Muscle layer of duodenum (tissue), 2 donors: ENCODE data around the gene S100A10.

Experiments
- H3K27ac ChIP-seq: one replicate; pipeline ENCODE4 v1.7.0; 2013; ENCODE audit warnings: mild to moderate bottlenecking, low read length
- H3K27me3 ChIP-seq: one replicate; pipeline ENCODE4 v1.7.0; 2013; ENCODE audit warnings: low read depth, mild to moderate bottlenecking, control low read depth, low read length
- H3K36me3 ChIP-seq, 2 donors: one replicate each; pipeline ENCODE4 v1.7.0; 2013; ENCODE audit warnings: low read length in 2 of 2, control low read depth in 1 of 2, mild to moderate bottlenecking in 1 of 2; ENCODE audit not compliant: insufficient read depth in 2 of 2, control insufficient read depth in 1 of 2
- H3K4me1 ChIP-seq, 2 donors: one replicate each; pipeline ENCODE4 v1.7.0; 2013; ENCODE audit warnings: low read length in 2 of 2, mild to moderate bottlenecking in 2 of 2, control low read depth in 1 of 2, moderate library complexity in 1 of 2; ENCODE audit not compliant: insufficient read depth in 2 of 2, control insufficient read depth in 1 of 2
- H3K4me3 ChIP-seq, 2 donors: one replicate each; pipeline ENCODE4 v1.7.0; 2013; ENCODE audit warnings: low read length in 2 of 2, low read depth in 1 of 2, mild to moderate bottlenecking in 1 of 2
- H3K9me3 ChIP-seq, 2 donors: one replicate each; pipeline ENCODE4 v1.7.0; 2013; ENCODE audit warnings: low read length in 2 of 2, control low read depth in 1 of 2, mild to moderate bottlenecking in 1 of 2; ENCODE audit not compliant: control insufficient read depth in 1 of 2
- donor health status: healthy.

Gene S100A10, protein sequence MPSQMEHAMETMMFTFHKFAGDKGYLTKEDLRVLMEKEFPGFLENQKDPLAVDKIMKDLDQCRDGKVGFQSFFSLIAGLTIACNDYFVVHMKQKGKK

DNA sequence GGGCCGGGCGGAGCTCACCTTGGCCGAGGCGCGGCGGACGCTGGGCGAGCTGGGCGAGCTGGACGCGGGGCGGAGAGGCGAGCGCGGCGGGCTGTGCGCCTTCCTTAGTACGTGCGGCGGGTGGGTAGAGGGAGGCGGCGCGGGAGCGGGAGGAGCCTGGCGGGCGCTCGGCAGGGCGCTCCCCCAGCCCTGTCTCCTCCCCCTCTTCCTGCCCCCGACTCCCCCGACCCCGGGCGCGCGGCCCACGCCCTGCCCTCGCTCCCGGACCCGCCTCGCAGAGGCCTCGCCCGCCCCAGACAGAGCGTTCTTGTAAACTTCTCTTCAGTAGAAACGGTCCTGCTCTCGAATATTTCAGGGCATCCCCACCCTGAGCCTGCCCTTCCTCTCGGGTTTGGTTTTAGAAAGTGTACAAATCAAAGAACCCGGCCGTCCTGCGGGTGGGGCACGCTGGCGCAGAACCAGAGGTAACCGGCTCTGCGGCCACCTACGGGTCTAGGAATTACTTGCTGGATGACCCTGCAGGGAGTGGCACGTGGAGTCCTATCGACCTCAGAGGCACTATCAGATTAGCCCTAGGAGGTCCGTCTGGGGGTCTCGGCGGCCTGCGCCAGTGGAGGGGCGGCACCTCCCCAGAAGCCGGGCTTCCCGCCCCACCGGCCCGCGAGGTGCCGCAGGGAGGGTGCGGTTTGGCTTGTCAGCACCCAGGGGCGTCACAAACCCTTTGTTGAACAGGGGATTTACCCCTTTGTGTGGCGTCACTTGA lies at the start of gene S100A10:
TSS of gene S100A10 (minus strand) at position 126 of the 763 bp plus-strand sequence. CDS start 7,629 bp downstream, outside the sequence.
- peaks cover 30 to 34% of the 10 kb centered on the region in 2 donors for H3K4me1 ChIP-seq

DNA sequence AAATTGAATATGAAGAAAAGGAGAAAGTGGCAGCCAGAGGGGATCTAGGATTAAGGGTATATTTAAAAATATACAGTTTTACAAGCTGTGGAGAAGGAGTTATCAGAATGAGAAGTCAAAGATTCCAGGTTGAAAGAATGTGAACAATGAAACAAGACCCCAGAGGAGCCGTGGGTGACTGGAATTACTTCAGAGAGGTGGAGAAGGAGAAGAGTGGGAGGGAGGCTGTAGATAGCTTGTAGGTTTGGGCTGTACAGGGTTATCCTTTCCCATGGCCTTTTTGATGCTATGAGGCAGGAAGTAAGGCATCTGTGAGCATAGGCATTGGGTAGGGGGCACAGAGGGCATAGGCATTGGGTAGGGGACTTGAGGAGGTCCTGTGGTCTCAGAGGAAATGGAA lies 48.4 kb upstream of the S100A10 start:
- Histone ChIP-seq H3K9me3 (no peaks in the 10 kb centered on the region), H3K36me3 (no peaks in the 10 kb centered on the region), H3K4me3 (no peak overlapping the region), H3K27me3 (no peaks in the 10 kb centered on the region), H3K4me1 (peaks cover 0 to 7% of the 10 kb centered on the region in 2 donors), H3K27ac (no peak overlapping the region)

More for the DNA sequence above, at the start of gene S100A10:
- Histone ChIP-seq H3K36me3 (peaks cover 0 to 4% of the 10 kb centered on the region in 2 donors), H3K4me3 (peak within 1 kb of the TSS; percentile 90 to 92), H3K9me3 (no peaks in the 10 kb centered on the region), H3K27ac (peak within 1 kb of the TSS; percentile 98), H3K27me3 (no peaks in the 10 kb centered on the region)

DNA sequence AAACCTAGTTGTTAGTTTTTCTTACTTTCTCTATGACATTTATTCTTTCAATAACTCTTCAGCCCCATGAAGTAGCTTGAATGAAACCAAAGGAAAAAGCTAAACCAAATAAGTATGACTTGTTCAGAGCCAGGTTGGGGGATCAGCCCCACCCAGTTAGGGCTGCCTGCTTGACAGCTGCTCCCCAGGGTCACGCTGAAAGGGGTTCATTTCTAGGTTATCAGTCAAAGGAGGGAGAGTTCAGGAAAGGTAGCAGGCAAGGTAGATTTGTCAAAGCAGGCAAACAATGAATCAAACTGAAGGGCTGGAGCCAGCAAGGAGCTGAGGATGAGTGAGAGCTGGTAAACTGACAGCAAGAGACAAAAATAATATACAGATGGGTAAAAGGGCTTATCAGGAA lies 46.2 kb upstream of the S100A10 start:
- Histone ChIP-seq H3K36me3 (no peaks in the 10 kb centered on the region), H3K9me3 (no peaks in the 10 kb centered on the region), H3K27ac (no peak overlapping the region), H3K27me3 (no peaks in the 10 kb centered on the region), H3K4me3 (no peak overlapping the region), H3K4me1 (peaks cover 8 to 11% of the 10 kb centered on the region in 2 donors)

DNA sequence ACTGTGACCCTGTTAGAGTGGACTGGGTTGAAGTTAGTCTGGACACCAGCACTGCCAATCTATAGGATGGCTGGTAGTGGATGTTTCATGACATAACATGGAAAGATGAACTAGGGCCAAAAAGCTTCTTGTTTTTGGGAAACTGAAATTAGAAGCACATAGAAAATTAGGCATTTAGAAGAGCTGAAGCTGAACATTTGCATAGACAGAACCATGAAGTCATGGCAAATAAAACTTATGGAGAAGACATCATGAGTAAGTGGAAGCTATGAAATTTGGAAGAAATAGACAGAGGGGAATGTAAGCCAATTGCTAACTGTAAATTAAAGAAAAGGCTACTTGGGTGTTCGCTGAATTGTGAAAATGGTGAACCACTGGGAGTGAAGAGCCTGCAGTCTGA lies 45.8 kb upstream of the S100A10 start:
- Histone ChIP-seq H3K36me3 (no peaks in the 10 kb centered on the region), H3K27me3 (no peaks in the 10 kb centered on the region), H3K27ac (no peak overlapping the region)

DNA sequence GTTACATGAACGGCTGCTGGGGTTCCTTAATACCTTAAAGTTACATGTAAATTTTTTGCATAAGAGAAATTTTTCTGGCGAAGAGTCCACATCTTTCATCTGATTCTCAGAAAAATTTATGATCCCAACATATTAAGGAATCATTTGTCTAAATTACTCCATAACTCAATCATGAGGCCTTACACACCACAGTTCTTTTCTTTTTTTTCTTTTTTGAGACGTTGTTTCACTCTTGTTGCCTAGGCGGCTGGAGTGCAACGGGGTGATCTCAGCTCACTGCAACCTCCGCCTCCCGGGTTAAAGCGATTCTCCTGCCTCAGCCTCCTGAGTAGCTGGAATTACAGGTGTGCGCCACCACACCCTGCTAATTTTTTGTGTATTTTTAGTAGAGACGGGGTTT lies 45.2 kb upstream of the S100A10 start:
- Histone ChIP-seq H3K4me1 (peaks cover 16% of the 10 kb centered on the region in 2 donors), H3K9me3 (no peaks in the 10 kb centered on the region), H3K27me3 (no peaks in the 10 kb centered on the region), H3K27ac (no peak overlapping the region), H3K4me3 (no peak overlapping the region), H3K36me3 (peaks cover under 1 to 3% of the 10 kb centered on the region in 2 donors)

More for the DNA sequence above, 45.8 kb upstream of the S100A10 start:
- no peaks in the 10 kb centered on the region for H3K9me3 ChIP-seq
- H3K4me3 ChIP-seq, result no peak overlapping the region
- peaks cover 12 to 15% of the 10 kb centered on the region in 2 donors for H3K4me1 ChIP-seq

DNA sequence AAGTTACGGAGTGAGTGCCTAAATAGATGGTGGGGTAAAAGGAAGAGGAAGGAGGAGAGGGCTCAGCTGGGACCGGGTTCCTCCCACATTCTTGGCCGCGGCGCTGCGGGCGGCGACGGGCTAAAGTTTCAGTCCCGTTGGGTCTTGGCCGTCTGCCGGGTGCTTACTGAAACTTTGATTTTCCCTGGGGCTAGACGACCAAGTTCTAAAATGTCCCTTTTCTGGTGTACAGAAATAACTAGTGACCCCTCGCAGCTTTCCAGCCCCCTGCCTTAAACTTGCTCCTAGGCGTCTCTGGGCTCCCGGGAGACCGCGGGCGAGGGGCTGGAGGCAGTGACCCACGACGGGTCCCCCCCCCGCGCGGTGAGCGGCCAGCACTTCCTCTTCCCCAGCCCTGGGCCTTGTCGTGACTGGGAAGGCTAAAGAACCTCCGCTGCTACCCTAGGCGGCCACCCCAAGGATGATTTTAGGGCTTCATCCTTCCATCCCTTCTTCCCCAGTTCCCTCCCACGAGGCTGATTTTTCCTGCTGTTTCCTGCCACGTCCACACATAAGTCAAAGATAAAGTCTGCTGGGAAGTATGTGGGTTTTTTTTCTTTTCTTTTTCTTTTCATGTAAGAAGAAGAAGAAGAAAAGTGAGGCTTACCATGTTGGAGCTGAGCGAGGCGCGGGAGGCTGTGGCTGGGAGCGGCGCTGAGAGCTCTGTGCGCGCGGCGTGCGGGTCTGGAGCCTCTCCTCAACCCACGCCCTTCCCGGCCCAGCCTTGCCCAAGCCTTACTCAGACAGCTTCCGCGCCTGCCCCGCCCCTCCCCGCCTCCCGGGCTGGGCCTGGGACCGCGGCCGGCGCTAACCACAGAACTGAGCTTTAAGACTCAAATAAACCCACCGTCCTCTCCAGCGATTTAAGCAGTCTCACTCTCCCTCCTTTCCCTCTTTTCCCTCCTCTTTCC lies 42.9 kb upstream of the S100A10 start, which contains the start of gene S100A11:
TSS of gene S100A11 (minus strand) at position 738 of the 950 bp plus-strand sequence. CDS start at position 649, 89 bp downstream.
- peak within 1 kb of the TSS; percentile 80 to 94 for H3K4me3 ChIP-seq
- H3K36me3 ChIP-seq, result peaks cover 24 to 26% of the 10 kb centered on the region in 2 donors
- no peaks in the 10 kb centered on the region for H3K27me3 ChIP-seq
- peaks cover 16 to 23% of the 10 kb centered on the region in 2 donors for H3K4me1 ChIP-seq
- H3K9me3 ChIP-seq, result no peaks in the 10 kb centered on the region
- H3K27ac ChIP-seq, result peak within 1 kb of the TSS; percentile 98

DNA sequence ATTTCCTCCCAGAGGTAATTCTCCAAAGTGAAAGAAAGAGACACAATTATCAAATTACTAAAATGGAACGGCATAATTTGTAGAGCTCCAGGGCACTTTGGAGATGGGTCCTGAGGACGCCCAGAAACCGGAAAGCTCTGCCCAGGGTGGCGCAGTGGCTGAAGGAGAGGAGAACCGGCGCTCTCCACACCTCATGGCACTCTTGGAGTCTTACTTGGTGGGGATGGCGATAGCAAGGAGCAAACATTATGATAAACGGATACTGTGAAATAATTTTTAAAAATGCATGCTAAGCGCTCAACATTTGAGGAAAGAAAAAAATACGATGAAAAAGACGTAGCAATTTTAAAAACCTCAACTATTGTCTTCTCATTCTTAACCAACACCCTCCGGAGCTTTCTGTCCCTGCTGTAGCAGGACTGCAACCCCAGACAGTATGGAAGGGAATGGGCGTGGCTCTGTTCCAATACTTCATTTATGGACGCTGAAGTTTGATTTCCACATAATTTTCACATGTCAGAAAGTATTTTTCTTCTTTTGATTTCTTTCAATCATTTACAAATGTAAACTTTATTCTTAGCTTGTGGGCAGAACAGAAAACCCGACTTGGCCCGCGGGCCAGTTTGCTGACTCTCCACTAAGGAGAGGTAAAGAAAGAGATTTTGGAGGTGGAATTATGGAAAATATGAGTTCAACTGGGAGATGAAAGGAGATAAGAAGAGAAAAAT lies 42.0 kb upstream of the S100A10 start:
- Histone ChIP-seq H3K4me1 (peaks cover 16 to 23% of the 10 kb centered on the region in 2 donors), H3K36me3 (peaks cover 27 to 34% of the 10 kb centered on the region in 2 donors), H3K27me3 (no peaks in the 10 kb centered on the region), H3K4me3 (peak overlapping the region; percentile 80 to 94), H3K27ac (peak overlapping the region; percentile 98), H3K9me3 (no peaks in the 10 kb centered on the region)

DNA sequence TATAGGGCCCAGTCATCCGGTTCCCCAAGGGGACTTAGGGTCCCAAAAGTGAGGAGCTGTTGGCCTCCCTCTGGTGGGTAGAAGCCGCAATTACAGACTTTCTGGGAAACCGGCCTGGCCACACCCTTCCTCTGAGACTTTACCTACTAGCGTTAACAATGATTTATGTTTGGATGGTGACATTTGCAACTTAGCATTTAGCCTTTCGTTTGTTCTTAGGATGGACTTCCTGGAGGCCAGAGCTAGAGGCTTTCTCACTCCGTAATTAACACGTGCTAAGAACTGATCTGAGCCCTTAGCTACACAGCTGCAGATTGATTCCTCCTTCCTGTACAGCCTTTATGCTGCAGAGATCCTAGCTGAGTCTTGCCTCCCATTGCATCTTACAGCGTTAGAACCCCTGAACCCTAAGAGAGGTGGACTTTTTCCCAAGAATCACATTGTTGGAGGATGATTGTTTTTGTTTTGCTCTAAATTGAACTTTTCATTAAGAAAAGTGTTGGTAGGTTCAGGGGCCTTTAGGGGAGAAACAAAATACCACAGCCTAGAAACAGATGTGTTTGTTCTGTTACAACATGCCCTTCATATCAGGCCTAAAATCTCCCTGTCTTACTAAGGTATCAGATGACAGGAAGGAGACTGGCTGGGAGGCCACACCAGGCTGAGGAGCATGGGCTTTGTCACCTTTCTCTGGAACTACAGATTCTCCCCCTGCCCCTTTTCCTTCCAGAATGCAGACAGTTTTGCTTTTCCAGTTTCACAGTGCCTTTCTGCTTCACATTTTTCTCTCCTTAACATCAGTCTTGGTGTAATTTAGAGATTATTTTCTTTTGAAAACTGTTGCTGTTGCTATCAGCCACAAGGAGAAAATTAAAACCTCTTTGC lies 41.2 kb upstream of the S100A10 start:
- Histone ChIP-seq H3K36me3 (peaks cover 27 to 36% of the 10 kb centered on the region in 2 donors), H3K27me3 (no peaks in the 10 kb centered on the region), H3K4me1 (peaks cover 16 to 23% of the 10 kb centered on the region in 2 donors), H3K9me3 (no peaks in the 10 kb centered on the region), H3K4me3 (peak overlapping the region; percentile 80 to 94), H3K27ac (peak overlapping the region; percentile 98)

DNA sequence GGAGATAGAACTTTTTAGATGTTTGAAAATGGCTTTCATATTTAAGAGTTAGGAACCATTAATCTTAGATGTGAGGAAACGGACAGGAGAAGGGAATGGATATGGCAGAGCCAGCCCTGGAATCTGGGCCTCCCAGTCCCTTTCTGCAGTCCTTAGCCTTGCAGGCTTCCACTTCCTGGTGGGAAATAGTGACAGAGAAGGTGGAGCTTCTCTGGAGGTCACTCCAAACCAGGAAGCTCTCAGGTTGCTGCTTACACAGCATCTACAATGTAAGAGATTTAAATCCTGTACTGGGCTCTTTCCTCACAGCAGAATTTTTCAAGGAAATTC lies 40.6 kb upstream of the S100A10 start:
- no peaks in the 10 kb centered on the region for H3K9me3 ChIP-seq
- peak overlapping the region; percentile 98 for H3K27ac ChIP-seq
- H3K36me3 ChIP-seq, result peaks cover 27 to 36% of the 10 kb centered on the region in 2 donors
- H3K27me3 ChIP-seq, result no peaks in the 10 kb centered on the region
- H3K4me3 ChIP-seq, result peak overlapping the region; percentile 80 to 94
- peaks cover 16 to 23% of the 10 kb centered on the region in 2 donors for H3K4me1 ChIP-seq

DNA sequence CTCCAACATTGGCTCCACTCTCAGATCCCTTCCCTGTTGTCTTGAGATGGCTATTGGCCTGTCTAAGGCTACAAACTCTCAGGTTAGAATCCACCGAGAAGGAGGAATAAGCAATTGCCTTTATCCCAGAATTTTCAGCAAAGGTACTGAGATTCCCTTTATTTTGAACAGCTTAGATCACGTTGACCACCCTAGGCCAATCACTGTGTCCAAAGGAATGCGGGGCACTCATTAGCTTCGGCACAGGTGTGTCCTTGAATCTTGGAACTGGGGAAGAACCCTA lies 36.2 kb upstream of the S100A10 start:
- Histone ChIP-seq H3K36me3 (peaks cover 27 to 36% of the 10 kb centered on the region in 2 donors), H3K27me3 (no peaks in the 10 kb centered on the region), H3K4me3 (no peak overlapping the region), H3K9me3 (no peaks in the 10 kb centered on the region), H3K27ac (no peak overlapping the region), H3K4me1 (peaks cover 5 to 15% of the 10 kb centered on the region in 2 donors)
